ENCODE measurements around the gene HPN.
A peak's percentile ranks its signal among the peaks of the same experiment; 100 is the strongest.
"Not testable (repeated sequence)": the region's sequence is repeated elsewhere in the genome, so short reads cannot be mapped to it uniquely, and the experiment has no call there.

The HPN gene

DNA sequence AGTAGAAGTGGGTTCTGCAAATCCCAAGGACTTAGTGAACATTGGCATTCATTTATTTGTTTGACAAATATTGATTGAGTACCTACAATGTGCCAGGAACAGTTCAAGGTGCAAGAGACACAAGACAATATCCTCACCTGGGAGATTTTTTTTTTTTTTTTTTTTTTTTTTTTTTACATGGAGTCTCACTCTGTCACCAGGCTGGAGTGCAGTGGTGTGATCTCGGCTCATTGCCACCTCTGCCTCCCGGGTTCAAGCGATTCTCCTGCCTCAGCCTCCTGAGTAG, 13.0 kb upstream of the HPN start:
- DNase-seq, result not testable (repeated sequence)

DNA sequence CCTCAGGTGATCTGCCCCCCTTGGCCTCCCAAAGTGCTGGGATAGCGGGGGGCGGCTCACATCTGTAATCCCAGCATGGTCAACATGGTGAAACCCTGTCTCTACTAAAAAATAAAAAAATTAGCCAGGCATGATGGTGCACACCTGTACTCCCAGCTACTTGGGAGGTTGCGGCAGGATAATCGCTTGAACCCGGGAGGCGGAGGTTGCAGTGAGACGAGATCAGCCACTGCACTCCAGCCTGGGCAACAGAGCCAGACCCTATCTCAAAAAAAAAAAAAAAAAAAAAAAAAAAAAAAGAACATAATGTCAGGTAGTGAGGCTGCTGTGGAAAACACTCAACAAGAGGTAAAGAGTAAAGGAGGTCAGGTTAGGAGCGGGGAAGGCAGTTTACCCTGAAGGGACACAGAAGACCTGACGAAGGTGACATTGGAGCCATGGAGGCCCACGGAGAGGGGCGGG, 12.2 kb upstream of the HPN start:
- not testable (repeated sequence) for DNase-seq

DNA sequence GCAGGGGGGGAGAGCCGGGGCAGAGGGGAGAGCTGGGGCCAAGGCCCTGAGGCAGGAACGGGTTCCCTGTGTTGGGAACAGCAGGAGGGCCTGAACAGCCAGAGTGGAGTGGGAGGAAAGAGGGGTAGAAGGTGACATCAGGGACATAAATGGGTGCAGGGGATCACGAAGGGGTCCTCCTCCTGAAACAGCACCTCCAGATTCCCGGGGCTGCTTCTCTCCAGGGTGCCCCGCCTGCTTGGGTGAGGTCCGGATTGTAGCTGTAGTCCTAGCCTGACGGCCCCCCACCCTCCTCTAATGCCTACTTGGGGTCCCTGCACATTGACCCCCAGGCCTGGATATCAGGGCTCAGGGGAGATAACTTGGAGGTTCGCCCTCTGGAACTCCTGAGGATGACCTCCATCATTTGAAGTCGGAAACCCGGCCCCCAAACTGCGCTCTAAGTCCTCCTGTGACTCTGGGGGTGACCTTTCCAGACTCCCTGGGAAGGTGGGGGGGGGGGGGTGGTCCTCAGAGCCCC, 11.7 kb upstream of the HPN start:
- DNase-seq, result no peak

DNA sequence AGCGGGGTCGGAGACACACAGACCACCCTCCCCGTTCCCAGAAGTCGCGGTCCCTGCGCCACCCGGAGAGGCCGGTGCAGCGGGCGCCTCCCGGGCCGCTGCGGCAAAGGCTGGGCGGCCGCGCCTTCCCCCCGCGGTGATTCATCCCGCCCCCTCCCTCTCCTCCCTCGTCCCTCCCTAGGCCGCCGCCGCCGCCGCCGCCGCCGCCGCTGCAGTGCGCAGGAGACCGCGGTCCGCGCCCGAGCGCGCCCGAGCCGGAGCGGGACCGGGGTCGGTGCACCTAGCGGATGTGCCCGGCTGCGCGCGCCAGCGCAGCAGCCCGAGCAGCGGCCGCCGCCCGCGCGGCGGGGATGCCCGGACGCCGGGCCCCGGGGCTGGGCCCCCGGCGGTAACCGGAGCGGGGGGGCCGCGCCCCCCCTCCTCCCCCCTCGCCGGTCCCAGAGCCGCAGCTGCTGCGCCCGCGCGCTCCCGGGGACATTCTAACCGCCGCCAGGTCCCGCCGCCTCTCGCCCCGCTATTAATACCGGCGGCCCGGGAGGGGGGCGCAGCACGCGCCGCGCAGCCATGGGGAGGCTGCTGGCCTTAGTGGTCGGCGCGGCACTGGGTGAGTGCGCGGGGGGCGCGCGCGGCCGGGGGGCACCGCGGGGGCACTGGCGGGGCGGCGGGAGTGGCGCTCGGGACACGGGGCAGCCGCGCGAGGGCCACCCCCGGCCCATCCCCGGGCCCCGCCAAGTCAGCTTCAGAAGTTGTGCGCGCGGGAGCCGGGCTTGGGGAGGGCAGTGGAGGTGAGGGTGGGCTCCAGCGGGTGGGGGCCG, 11.1 kb upstream of the HPN start, which contains the start of gene SCN1B:
Gene SCN1B (plus strand): TSS at position 214 of the 815 bp plus-strand sequence. CDS start 351 bp downstream, at position 565.
- DNase-seq, result peak; percentile 80 to 83

DNA sequence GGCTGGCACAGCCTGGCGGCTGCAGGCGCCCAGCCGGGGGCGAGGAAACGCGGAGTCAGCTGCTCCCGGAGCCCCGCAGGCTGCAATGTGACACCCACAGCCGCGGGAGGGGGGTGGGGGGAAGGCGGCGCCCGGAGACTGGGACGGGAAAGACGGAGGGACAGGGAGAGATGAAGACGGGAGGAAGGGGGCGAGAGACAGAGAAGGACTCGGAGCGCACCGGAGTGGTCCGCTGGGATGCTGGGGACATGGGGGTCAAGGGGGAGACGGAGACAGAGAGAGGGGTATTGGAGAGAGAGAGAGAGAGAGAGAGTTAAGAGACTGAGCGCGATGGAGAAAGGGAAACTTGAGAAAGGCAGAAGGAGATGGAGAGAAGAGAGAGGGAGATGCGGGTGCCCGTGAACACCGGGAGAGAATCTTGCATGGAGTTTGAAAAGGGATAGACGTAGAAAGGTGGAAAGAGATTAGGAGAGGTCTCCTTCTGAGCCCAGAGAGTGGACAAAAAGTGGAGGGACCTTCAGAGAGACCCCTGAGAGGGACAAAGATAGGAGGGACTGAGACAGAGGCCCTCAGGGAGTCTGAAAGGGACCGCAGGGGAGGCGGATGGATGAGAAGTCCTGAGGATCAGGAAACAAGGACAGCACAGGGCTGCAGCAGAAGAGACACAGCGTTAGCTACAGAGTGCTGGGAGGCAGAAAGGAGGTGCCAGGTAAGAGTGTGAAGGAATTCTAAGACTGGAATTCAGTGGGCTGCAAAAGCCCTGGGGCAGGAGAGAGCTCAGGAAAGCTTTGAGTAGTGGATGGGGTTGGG, 10.2 kb upstream of the HPN start:
- DNase-seq, result no peak

DNA sequence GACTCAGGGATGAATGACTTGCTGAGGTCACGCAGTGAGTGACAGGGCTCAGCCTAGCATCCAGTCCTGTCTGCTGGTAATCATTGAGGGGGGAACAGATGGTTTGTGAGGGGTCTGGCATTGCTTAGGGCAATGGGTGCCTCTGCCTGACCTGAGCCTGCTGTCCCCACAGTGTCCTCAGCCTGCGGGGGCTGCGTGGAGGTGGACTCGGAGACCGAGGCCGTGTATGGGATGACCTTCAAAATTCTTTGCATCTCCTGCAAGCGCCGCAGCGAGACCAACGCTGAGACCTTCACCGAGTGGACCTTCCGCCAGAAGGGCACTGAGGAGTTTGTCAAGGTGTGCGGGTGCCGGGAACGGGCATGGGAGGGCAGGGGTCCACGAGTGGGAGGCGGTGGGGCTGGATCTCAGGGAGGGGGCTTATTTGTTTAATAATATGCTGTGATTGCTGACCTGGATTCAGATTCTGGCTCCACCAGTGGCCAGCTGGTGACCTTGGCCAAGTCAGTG, 9.1 kb upstream of the HPN start:
- no peak for DNase-seq

DNA sequence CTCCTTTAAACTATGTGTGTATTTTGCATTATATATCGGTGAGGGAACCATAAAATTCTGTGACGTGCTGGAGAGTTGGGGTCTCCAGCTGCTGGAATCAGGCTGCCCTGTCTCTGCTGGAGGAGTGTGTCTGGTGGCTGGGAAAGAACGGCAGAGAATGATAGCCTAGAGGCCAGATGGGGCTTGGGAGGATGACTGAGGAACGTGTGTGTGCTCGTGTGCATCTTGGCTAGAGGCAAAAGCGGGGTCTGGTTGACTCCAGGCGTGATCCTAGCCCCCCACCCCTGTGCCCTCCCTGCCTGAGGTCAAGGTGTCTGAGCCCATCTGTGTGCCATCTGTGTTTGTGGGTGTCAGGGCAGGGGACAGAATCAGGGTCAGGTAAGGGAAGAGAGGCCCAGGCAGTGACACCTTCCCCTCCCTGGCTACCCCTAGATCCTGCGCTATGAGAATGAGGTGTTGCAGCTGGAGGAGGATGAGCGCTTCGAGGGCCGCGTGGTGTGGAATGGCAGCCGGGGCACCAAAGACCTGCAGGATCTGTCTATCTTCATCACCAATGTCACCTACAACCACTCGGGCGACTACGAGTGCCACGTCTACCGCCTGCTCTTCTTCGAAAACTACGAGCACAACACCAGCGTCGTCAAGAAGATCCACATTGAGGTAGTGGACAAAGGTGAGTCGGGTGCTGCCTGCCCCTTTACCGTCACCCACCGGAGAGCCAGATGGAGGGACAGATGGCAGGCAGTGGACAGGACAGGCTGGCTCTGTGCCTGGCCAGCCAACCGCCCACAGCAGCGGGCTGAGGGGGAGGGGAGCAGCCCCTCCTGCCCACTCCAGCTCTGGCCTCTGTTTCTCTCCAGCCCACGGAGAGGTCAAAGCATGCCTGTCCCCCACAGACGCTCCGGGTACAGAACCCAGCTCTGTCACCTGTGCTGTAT, 8.2 kb upstream of the HPN start:
- no peak for DNase-seq

DNA sequence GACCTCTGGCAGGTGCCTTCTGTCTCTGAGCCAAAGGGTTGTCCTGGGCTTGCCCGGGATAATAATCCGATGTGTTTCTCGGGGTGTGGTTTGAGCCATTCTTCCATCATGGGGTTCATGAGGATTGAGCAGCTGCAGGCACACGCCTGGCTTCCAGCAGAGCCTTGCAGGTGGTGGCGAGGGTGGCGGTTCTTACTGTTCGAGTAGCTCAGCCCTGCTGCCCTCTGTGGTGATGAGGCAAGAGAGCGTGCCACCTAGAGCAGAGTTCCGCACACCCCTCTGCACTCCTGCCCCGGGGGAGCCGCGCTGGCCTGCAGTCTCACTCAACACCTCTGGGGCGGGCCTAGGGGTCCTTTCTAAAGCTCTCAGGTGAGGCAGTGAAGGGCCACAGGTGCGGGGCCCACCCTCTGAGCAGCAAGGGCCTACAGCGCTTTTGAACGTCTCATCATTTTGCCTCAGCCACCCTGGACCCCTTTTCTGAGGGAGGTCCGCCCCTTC, 7.5 kb upstream of the HPN start:
- no peak for DNase-seq

DNA sequence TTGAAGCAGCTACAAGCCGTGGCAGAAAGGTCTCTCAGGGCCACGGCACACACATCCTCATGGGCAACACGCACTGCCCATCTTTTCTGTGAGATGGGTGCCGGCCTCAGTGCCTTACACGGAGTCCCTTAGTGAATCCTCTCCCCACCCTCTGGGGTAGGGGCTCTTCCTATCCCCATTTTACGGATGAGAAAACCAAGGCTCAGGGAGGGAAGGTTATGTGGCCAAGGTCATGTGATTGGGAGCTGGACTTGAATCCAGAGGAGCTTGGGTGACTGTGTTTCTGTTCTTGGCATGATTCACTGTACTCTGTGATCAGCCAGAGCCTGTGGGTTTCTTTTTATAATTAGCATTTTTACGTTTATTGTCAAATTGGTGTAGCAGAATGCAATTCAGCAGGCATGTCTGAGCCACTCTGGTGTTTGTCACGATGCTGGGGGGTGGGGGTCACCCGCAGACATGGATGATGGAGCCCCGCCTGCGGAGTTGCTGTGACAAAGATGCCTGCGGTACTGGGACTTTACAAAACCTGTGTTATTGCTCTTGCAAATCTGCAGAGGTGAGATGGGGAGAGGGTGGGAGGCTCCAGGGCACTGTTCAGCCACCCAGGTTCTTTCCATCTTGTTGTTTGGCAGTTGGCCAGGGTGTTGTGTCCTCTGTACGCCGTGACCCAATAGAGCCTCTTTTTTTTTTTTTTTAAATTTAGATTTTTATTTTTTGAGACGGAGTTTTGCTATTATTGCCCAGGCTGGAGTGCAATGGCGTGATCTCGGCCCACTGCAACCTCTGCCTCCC, 6.7 kb upstream of the HPN start:
- no peak for DNase-seq

DNA sequence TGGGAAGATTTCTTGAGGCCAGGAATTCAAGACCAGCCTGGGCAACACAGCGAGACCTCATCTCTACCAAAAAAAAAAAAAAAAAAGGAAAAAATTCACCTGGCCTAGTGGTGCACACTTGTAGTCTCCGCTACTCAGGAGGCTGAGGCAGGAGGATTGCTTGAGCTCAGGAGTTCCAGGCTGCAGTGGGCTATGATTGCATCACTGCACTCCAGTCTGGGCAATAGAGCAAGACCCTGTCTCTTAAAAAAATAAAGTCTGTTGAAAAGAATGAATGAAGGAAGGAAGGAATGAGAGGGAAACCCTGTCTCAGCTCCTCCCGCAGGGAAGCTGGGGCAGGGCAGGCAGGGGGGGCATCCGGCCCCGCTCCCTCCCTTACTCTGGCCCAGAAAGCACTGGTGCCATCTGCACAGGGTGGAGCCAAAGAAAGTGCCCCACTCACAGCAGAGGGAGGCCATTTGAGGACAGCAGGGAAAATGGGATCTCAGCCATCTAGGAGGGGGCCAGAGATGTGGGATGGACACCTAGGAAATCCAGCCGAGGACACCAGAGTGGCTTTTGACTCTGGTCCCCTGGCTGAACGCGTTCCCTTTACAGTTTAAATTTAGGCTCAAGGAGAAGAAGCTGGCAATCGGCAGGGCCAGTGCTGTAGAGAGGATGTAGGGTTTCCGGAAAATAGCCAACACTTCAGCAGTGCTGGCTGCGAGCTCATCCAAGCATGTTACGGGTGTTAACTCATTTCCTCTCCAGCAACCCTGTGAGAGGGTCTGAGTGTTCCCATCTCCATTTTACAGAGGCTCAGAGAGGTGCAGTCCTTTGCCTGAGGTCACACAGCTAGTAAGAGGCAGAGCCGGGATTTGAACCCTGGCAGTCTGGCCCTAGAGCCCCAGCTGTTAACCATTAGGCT, 3.6 kb upstream of the HPN start:
- no peak for DNase-seq

DNA sequence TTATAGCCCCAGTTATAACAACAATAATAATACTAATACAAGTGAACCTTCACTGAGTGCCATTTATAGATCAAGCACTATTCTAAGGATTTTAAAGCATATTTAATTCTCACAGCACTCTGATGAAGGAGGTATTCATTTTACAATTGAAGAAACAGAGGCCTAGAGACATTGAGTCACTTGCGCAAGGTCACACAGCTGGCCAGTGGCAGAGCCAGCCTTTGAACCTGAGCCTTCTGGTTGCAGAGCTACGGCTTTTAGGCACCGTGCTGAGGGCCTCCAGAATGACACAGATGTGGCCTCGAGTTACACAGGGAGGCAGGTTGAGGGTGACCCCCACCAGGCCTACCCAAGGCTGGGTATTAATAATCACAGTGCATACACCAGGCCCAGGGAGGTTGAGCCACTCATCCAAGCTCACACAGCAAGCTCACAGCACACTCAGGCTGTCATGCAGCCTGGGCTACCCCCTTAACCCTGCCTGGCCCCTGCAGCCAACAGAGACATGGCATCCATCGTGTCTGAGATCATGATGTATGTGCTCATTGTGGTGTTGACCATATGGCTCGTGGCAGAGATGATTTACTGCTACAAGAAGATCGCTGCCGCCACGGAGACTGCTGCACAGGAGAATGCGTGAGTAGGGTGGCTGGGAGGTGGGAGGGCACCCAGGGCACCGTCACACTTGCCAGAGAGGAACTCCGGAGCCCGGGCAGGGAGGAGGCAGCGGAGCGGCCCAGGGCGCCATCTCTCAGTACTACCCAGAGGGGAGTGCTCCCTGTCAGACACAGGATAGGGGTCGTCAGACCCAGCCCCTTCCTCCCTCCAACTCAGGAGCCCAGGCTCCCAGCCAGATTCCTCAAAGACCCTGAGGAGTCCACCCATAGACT, 2.7 kb upstream of the HPN start:
- no peak for DNase-seq

DNA sequence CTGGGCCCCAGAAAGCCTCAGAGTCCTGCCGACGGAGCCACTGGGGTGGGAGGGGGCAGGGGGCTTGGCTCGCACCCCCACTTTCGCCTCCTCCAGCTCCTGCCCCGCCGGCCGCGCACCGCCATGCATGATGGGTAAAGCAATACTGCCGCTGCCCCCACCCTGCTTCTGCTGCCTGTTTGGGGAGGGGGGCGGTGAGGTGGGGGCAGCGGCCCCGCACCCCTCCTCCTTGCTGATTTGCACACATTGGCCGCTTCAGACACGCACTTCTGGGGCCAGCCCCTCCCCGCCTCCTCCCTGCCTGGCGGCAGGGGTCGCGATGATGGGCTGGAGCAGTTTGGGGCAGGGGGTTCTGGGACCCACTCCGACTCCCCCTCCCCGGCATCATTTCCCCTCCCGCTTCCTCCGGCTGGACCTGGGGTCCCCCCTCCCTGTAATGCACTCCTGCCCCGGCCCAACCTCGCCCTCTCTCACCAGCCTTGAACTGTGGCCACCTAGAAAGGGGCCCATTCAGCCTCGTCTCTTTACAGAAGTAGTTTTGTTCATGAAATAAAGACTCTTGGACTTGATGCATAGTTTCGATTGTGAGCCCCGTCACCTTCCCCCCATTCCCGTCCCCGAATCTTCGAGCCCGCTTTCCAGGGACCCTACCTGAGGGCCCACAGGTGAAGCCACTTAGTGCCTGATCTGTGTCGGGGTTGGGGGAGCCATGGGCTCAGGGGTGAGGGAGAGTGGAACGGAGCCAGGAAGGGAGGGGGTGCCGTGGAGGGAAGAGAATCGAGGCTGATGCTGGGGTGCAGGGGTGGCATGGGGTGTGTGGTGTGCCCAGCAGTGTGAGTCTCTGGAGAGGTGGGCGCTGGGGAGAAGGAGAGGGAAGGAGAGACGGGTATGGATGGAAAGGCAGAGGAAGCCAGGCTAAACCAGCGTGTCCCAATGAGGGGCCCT, 1.4 kb upstream of the HPN start:
- DNase-seq, result no peak

DNA sequence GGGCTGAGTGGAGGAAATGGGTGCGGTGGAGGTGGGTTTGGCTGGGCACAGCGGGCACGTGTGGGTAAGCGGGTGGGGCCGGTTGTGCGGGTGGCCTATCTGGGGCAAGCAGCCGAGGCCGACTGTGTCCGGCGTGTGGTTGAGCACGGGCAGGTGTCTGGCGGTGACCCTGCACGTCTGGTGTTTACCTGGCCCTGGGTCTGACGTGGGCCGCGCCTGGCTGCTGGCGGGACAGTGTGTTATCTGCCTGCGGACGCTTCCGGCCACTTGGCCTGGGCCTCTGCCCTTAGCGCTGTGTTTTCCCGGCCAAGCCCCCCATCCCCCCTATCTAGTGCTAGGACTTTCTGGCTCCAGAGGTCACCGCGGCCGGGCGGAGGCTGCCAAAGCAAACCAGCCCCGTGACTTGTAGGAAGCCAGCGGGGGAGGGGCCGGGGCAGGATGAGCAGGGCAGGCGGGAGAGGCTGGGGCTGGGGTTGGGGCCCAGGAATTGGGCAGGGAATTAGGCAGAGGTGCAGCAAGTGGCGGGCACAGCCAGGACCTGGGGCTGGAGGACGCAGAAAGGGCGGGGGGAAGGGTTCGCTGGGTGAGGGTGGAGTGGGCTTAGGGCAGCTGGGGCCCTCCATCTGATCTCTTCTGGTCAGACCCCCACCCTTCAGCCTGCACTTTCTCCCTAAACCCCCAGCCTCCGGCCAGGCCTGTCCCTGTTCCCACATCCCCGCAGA, 534 bp upstream of the HPN start:
- peak in 1 of 2 experiments; percentile 56 for DNase-seq

DNA sequence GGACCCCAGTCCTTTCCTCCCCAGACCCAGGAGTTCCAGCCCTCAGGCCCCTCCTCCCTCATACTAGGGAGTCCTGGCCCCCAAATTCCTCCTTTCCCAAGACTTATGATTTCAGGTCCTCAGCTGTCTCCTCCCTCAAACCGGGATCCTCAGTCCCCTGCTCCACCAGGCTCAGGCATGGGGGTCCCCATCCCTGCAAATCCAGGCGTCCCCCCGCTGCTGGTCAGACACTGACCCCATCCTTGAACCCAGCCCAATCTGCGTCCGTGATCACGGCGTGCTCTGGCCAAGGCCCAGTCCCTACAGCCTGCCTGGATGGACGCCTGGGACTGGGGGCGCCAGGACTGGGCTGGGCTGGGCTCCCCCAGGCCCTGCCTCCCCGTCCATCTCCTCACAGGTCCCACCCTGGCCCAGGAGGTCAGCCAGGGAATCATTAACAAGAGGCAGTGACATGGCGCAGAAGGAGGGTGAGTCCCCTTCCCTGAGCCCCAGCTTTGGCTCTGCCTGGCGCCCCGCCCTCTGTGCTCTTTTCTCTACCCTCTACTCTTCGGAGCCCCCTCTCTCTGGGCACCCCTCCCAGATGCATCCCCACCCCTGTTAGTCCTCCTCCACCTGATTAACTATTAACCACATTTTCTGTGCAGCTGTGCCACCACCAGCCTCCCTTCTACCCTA, 672 bp downstream of the HPN start:
- no peak for DNase-seq

DNA sequence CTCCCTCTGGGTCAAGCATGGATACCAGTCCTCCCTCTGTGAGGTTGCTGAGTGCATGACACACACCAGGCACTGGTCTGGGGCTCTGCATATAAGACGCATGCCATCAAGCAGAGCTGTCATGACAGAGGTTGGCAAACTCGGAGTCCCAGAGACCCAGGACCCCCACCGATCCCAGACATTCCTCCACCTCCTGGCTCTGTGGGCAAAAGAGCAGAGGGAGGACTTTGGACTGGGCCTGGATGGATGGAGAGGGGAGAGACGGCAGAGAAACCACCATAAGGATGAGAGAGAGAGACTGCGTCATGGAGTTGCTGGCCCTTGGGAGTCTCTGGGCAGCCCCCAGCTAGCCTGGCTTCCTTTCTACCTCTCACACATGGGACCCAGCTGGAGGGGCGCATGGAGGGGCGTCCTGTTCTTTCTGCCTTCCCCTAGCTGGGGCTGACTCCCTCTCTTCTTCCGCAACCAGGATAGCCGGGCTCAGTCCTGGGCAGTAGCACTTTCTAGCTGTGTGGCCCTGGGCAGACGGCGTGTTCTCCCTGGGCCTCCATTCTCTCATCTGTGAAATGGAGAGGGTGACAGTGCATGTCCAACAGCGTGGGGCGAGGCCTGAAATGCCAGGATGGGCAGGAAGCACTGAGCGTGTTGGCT, 1.6 kb downstream of the HPN start:
- DNase-seq, result no peak

DNA sequence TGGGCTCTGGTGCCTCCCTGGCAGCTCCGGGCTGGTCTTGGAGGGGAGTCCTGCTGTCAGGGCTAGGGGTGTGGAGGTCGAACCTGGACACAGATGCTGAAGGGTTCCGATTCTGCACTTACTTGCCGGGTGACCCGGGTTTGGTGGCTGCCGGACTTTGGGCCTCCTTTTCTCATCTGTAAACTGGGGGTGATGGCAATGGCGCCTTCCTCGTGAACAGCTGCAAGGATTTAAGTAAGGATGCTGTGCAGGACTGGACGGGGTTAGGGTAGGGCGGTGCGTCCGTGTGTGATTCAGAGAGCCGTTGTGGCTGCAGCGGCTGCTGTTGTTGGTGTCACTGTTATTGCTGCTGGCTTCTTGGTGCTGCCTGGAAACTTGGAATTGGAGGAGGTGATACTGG, 2.4 kb downstream of the HPN start:
- DNase-seq, result no peak
